HG03060 (cell line): ENCODE measurements around the gene SHISAL1.
"Not testable (repeated sequence)": the region's sequence is repeated elsewhere in the genome, so short reads cannot be mapped to it uniquely, and the experiment has no call there.

Source experiments
- ATAC-seq: cut with Tn5 transposase; IDR thresholded peaks from one replicate; pipeline ENCODE4 v1.9.1; 2021; ENCODE audit warnings: low read depth, moderate number of reproducible peaks; ENCODE audit not compliant: unreplicated experiment

SHISAL1 gene

DNA sequence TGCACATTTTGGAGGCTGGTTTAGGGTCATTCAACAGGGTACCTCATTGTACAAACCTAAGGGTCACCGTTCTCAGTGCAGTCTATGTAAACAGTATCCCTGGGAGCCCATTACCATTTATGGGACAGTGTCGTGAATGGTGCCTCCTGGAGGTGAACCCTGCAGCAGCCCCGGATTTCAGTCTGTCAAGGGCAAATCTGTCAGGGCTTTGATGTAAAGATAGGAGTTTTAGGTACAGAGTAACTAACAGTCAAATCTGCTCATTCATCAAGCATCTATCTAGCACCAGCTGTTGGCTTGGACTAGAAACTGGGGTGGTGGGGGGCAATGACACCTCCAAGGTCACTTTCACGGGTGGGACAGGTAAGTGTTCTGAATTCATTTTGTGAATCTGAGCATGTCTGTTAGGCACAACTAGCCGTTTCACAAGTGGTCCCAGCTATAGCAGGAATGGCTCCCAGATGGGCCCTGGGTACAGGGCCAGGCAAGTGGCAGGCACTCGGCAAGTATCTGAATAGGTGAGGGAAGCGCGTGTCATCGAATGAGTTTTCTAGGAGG is 68.4 kb downstream of the SHISAL1 start:
- ATAC-seq, result no peak

- no peak for ATAC-seq
These were observed 69.0 kb downstream of the SHISAL1 start for GRCh38 chr22:44243761-44244160.

DNA sequence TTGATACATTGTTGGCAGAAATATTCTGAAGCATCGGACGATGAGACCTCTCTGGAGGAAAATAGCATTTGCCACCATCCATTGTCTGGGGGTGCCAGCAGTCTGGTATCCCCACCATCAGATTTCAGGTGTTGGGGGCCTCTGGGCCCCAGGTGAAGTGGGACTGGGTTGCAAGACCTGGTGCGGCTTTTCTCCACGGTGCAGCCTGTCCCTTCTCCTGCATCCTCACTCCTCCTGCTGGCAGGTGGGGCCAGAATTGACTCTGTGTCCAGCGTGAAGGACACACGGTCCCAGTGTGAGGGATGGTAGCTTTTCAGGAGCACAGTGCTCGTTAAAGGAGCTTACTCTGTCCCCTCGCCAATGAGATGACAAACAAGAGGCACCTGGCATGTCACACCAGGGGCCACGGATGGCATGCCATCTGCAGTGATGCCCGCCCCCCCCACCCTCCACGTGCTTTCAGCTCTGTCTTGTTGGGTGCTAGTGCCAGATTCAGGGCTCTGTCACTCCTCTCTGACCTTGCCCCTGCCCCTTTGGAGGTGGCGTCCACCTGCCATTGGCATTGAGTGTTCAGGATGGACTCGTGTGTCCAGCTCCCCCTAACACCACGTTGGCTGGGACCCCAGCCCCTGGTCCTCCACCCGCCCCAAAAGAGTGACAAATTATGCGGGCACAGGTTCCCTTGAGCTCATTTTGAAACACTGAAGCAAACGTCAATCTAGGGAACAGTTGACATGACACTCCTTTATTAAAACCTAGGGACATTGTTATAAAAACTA is 69.6 kb downstream of the SHISAL1 start:
- ATAC-seq, result no peak

GRCh38 chr22:44241121-44241520 is 71.6 kb downstream of the SHISAL1 start:
- not testable (repeated sequence) for ATAC-seq

DNA sequence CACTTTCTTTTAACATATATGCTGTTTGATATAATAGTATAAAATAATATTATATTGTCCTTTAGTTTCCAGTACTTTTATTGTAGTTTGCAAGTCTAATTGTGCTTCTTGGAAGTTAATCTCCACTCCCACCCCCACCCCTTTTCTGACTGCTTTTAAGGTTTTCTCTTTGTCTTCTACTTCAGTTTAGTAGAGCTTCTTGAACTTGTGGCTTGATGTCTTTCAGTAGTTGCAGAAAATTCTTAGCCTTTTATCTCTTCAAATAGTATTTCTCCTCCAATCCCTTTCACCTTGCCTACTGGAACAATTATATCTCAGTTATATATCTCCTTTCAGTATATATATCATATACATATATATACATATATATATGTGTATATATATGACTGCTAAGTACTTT is 75.5 kb downstream of the SHISAL1 start:
- ATAC-seq, result no peak

- not testable (repeated sequence) for ATAC-seq
These were observed 78.4 kb downstream of the SHISAL1 start for GRCh38 chr22:44234372-44234771.

- no peak for ATAC-seq
These were observed 81.5 kb downstream of the SHISAL1 start for GRCh38 chr22:44231233-44231632.

- ATAC-seq, result no peak
These were observed 82.9 kb downstream of the SHISAL1 start for GRCh38 chr22:44229809-44230208.

GRCh38 chr22:44229331-44229730 is 83.4 kb downstream of the SHISAL1 start:
- no peak for ATAC-seq

DNA sequence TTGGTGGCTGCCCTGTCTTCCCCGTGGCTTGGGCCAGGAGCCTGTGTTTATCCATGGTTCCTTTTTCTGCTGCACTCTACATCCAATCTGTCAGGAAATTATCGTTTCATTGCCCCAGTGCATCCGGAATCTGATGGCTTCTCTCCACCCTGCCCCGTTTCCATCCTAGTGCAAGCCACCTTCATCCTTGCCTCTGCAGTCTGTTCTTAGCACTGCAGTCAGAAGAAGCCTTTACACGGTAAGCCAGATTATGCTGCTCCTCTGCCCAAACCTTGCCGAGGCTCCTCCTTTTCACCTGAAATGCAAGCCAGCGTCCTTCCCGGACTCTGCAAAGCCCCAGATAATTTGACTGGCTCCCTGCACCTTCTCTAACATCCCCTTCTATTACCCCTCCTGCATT is 86.9 kb downstream of the SHISAL1 start:
- ATAC-seq, result no peak

DNA sequence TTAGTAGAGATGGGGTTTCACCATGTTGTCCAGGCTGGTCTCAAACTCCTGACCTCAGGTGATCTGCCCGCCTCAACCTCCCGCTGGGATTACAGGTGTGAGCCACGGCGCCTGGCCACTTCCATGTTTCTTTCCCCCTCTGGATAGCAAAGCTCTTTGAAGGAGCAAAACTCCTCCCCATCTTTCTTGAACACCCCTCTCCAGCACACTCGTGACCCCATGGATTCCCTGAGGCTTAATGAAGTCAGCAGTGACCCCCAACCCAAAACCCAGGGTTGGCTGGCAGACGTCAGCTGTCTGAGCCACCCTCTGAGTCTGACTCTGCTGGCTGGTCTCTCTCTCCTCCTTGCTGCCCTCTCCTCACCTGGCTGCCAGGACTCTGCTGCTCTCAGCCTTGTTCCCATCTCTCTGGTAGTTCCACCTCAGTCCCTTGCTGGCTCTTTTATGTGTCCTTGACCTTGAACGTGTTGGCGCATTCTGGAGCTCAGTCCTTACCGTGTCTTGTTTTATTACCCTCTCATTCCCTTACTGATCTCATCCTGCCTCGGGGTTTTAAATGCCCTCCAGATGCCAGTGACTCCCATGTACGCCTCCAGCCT is 87.6 kb downstream of the SHISAL1 start:
- ATAC-seq, result no peak

DNA sequence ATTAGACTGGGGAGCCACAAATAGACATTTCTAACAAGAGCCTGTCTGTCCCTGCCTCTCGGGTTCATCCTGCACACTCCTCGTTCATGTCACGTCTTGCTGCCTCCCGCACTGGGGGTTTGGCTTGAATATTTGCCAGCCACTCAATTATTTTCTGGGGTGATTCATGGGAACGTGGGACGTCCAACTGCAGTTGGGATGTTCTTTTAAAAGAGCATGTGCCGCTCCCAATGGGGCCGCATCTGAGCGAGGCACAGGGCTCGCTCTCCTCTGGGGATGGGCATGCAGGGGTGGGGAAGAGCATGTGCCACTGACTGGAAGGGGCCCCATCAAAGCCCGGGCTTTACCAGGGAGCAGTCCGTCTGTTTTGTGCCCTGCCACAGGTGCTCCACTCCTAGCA is 88.6 kb downstream of the SHISAL1 start:
- ATAC-seq, result no peak

- ATAC-seq, result no peak
These were observed 90.9 kb downstream of the SHISAL1 start for GRCh38 chr22:44221710-44222475.

DNA sequence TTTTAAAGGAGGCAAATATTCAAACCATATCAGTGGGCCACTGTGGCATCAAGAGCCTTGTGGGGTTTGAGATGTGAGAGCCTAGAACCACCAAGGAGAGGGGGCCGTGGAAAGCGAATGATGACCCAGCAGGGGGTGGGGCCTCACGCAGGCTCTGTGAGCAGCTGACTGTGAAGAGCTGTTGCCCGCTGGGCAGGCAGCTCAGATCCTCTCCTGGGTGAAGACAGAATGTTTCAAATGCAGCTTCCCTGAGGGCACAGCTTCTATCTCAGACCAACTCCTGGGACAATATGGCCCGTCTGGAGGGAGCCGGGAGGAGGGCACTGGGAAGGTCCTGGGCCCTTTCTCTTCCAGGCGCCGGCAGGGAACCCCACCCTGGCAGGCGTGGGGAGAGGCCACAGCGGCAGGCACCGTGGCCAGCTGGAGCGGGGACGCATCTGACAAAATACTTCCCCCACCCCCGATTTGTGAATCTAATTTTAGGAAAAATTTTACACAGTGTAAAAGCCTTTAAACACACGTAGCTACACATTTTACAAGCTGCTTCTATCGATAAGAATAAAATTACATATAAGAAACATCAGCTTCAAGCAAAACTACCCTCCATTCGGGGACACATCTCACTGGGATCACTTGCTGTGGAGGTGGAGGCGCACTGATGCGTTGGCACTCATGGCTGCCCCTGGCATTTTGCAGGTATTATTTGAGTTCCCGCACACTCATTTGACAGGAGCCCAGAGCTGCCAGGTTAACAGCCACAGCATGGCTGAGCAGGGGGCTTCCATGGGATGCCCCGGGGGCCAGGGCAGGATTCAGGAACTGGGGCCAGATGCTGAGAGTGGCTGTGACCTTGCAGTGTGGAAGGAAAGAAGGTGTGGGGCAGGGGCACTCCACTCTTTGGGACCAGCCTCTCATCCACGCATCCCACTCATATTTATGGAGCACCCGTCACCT is 91.7 kb downstream of the SHISAL1 start:
- ATAC-seq, result no peak

- ATAC-seq, result no peak
These were observed 93.5 kb downstream of the SHISAL1 start for GRCh38 chr22:44219101-44219870.

DNA sequence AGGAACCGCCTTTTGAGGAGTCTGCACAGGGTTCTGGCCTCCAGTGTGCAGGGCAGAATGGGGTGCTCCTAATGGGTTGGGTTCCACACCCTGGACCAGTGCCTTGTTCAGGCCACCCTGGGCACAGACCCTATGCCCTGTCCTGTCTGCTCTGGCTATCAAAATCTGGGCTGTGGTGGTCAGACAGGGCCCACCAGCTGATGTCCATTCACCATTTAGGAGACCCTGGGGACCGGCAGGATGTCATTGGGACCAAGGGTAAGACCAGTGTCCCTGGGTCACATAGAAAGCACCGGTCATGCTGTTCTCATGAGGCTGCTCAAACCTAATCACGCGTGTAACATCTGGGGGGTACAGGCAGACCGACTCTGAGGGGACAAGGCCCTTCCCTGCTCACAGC is 94.7 kb downstream of the SHISAL1 start:
- ATAC-seq, result no peak

DNA sequence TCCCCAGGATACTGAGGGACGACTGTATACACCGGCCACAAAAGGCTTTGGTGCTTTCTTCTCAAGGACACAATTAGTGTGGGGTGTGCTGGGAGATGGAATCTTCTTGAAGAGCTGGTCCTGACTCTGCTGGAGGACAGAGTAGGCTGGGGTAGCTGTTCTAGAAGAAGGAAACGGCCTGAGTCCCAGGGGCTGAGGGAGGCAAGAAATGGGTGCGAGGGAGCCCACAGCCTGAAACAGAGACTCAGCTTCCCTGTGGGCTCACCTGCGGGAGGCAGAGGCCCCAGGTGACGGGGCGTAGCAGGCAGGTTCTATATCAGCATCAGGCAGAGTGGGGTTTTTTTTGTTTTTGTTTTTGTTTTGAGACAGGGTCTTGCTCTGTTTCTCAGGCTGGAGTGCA is 95.4 kb downstream of the SHISAL1 start:
- no peak for ATAC-seq

DNA sequence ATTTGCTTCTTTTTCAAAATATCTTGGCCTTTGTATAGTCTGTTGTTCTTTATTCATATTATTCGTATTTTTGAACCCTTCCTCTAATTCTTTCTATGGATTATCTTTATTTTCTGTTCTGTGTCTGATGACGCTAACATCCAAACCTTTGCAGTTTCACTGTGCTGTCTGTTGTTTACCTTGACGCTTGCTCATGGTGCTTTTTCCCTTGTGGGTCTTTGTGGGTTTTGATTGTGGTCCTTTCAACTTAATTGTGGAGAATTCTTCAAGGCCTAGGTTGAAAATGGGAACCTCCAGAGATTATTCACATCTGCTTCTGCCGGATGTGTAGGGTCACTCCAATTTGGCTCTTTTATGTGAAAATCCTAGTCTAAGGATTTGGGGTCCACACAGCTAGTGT is 97.5 kb downstream of the SHISAL1 start:
- ATAC-seq, result no peak

DNA sequence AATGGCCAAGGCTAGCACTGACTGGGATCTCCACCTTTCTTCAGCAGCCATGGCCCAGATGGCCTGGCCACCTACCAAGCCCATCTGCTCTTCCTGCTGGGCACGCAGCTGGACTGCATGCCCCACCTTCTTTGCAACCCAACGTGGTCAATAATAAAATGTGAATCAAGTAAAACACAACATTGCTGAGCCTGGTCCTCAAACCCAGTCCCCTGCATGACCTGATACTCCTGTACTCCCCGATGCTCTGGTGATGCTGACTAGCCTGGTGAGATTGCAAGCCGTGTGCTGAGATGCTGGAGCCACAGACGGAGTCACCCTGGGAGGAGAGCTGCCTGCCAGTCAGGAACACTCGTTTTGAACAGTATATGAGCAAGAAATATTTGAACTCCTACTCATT is 98.0 kb downstream of the SHISAL1 start:
- ATAC-seq, result no peak
